IPS DF 6.9 (cell line): Measurements from ENCODE around the gene GPR89B.
"Not testable (repeated sequence)": the region's sequence is repeated elsewhere in the genome, so short reads cannot be mapped to it uniquely, and the experiment has no call there.

Experiments used
- DNase-seq: peaks from one replicate; pipeline ENCODE4 v3.0.0-alpha.2; 2013; ENCODE audit warnings: low read depth, low spot score
- H3K27ac ChIP-seq: one replicate; pipeline ENCODE4 v1.5.1; 2013; ENCODE audit warnings: low read length, control low read depth
- H3K27me3 ChIP-seq: 2 replicates; pipeline ENCODE4 v1.6.1; 2013; ENCODE audit warnings: mild to moderate bottlenecking, low read length; ENCODE audit not compliant: control insufficient read depth, insufficient read depth
- H3K36me3 ChIP-seq: 2 replicates; pipeline ENCODE4 v1.6.1; 2013; ENCODE audit warnings: low read length; ENCODE audit not compliant: control insufficient read depth, insufficient read depth
- H3K4me1 ChIP-seq: 2 replicates; pipeline ENCODE4 v1.6.1; 2013; ENCODE audit warnings: low read length; ENCODE audit not compliant: control insufficient read depth, insufficient read depth
- H3K4me3 ChIP-seq: 2 replicates; pipeline ENCODE4 v1.5.1; 2013; ENCODE audit warnings: mild to moderate bottlenecking, low read length
- H3K9me3 ChIP-seq: 2 replicates; pipeline ENCODE4 v1.6.1; 2013; ENCODE audit warnings: low read length, inconsistent platforms; ENCODE audit not compliant: control insufficient read depth, insufficient read depth
- WGBS: extraction: QIAGEN DNeasy Blood & Tissue Kit; methylation state at CpG from one replicate; pipeline ENCODE4 v1.1.7; 2013; ENCODE audit warnings: mixed read lengths, missing lambda C conversion rate; ENCODE audit not compliant: insufficient read length, insufficient coverage; 5-methylcytosine and 5-hydroxymethylcytosine counted together

GPR89B gene

DNA sequence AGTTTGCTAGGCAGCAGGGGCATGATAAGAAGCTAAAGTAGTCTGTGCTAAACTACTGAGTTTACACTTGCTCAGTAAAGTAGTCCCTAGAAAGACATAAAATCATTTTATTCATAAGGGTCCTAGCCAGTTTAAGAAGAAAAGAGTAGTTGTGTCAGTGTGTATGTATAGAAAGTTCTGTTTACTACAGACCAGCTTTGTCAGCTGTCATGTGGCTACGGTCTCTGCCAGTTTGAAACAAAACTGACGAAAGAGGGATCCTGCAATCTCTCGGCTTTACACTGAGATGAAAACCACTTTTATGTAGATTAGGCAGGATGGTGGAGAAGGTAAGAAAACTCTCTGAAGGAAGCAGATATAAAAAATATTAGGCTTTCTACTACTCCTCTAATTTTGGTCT lies 7.1 kb downstream of the GPR89B start:
- WGBS = no CpG with 5 or more reads among the region's 3 CpGs
- H3K27ac ChIP-seq, H3K9me3 ChIP-seq, DNase-seq, H3K27me3 ChIP-seq, H3K4me3 ChIP-seq, H3K36me3 ChIP-seq, H3K4me1 ChIP-seq: not testable (repeated sequence)

DNA sequence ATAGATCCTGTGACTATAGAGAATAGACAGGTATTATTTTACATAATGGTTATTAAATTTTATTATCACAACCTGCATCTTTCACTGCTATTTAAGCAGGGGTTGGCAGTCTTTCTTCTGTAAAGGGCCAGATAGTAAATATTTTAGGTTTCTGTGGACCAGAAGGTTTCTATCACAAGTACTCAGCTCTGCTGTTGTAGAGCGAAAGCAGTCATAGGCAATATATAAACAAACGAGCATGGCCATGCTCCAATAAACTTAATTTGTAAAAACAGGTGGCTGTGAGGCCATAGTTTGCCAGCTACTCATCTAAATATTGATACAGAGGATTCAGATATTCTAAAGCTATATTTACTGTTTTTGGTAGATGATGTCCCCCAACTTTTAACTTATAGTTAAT lies 12.2 kb downstream of the GPR89B start:
- not testable (repeated sequence) for DNase-seq, H3K9me3 ChIP-seq, H3K4me1 ChIP-seq, H3K27ac ChIP-seq, H3K36me3 ChIP-seq, H3K27me3 ChIP-seq, H3K4me3 ChIP-seq
- WGBS = no CpG with 5 or more reads among the region's 2 CpGs

DNA sequence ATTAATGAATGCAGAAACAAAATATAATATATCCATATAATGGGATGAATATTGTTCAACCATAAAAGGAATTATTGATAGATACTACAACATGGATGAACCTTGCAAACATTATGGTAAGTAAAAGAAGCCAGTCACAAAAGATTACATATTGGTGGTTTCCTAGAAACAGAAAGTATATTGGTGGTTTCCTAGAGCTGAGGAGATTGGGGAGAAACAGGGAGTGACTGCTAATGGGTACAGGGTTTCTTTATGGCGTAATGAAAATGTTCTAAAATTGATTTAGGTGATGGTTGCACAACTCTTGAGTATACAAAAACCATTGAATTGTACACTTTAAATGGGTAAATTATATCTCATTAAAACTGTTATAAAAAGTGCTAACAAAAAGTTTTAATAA lies 14.3 kb downstream of the GPR89B start:
- H3K27ac ChIP-seq, H3K4me1 ChIP-seq, H3K4me3 ChIP-seq, DNase-seq, H3K36me3 ChIP-seq, H3K9me3 ChIP-seq, H3K27me3 ChIP-seq: not testable (repeated sequence)
- WGBS = no CpG with 5 or more reads among the region's 1 CpG

DNA sequence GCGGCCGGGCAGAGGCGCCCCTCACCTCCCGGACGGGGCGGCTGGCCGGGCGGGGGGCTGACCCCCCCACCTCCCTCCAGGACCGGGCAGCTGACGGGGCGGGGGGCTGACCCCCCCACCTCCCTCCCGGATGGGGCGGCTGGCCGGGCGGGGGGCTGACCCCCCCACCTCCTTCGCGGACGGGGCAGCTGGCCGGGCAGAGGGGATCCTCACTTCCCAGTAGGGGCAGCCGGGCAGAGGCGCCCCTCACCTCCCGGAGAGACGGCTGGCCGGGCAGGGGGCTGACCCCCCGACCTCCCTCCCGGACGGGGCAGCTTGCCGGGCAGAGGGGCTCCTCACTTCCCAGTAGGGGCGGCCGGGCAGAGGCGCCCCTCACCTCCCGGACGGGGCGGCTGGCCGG lies 21.3 kb downstream of the GPR89B start:
- DNase-seq, H3K36me3 ChIP-seq, H3K9me3 ChIP-seq, H3K4me1 ChIP-seq, H3K27ac ChIP-seq, H3K4me3 ChIP-seq, H3K27me3 ChIP-seq: not testable (repeated sequence)
- WGBS = no CpG with 5 or more reads among the region's 35 CpGs

DNA sequence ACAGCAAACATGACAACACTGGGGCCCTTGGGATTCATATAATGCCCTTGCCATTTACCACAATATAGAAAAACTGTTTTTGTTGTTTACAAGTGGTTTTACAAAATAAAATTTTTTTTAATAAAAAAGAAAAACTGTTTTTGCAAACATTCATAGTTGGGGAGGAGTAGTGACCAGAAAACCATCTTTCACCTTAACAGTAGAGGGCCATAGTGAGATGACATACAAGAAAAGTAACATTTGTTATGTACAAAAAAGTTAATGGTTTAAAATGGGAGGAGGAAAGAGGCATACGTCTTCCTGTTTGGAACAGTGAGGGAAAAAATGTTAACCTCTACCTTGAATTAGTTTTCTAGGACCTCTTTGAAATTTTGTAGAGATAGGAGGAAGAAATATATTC lies 30.7 kb downstream of the GPR89B start:
- H3K4me1 ChIP-seq, H3K27ac ChIP-seq, DNase-seq, H3K4me3 ChIP-seq, H3K36me3 ChIP-seq, H3K27me3 ChIP-seq, H3K9me3 ChIP-seq: not testable (repeated sequence)
- no CpG with 5 or more reads among the region's 1 CpG for WGBS

DNA sequence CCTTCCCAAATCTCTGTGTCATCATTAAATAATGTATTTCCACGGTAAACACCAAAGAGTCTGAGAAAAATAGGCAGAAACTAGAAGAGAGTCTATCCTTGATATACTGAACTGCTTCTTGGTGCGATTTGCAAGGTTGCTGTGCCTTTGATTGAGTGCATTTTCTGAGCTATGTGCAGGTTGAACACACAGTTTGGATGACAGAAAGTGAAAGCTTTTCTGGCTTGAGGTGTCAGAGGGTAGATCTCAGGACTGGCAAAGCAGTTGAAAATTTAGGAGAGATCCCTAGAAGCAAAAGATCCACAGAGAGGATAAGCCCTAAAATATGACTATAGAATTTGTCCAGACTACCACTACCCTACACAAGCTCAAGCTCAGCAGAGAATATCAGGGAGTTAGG lies 31.5 kb downstream of the GPR89B start:
- not testable (repeated sequence) for H3K4me3 ChIP-seq, H3K27ac ChIP-seq, DNase-seq, H3K27me3 ChIP-seq, H3K36me3 ChIP-seq, H3K9me3 ChIP-seq, H3K4me1 ChIP-seq
- WGBS = no CpG with 5 or more reads among the region's 2 CpGs

DNA sequence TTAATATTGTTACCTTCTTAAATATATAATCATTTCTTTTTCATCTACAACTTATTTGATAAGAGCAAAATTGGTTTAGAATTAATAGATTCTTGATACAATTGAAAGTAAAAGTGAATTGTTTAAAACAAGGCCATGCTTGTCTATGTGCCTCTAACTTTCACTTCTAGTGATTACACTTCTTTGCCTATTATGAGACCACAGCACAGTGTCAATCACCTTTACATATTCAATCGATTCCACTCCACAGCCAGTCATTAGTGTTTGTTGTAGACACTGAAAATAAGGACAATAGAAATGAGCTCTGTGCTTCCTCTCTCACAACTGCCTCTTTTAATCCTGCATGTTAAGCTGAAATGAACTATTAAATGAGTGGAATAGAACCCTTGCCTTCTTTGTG lies 36.4 kb downstream of the GPR89B start:
- not testable (repeated sequence) for H3K27ac ChIP-seq, H3K36me3 ChIP-seq, DNase-seq, H3K4me3 ChIP-seq, H3K27me3 ChIP-seq, H3K4me1 ChIP-seq, H3K9me3 ChIP-seq
- WGBS = no CpG with 5 or more reads among the region's 1 CpG

DNA sequence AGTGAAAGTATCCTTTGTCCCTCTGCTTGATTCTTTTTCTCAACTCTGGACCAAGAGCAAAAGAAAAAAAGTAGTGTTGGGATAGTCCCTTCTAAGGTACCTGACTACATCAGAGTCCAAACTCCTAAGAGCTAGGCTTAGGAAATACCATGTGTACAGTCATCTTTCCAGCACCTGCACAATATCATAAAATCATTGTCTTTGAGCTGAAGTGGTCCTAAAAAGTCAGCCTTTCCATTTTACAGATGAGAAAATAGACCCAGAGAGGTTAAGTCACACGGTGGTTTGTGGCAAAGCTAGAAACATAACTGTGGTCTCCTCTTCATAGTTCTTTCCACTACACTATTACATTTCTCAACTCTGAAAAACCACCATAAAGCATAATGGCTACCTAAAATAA lies 38.4 kb downstream of the GPR89B start:
- not testable (repeated sequence) for DNase-seq, H3K4me1 ChIP-seq, H3K27ac ChIP-seq, H3K4me3 ChIP-seq, H3K36me3 ChIP-seq, H3K27me3 ChIP-seq, H3K9me3 ChIP-seq
- no CpG with 5 or more reads among the region's 1 CpG for WGBS

DNA sequence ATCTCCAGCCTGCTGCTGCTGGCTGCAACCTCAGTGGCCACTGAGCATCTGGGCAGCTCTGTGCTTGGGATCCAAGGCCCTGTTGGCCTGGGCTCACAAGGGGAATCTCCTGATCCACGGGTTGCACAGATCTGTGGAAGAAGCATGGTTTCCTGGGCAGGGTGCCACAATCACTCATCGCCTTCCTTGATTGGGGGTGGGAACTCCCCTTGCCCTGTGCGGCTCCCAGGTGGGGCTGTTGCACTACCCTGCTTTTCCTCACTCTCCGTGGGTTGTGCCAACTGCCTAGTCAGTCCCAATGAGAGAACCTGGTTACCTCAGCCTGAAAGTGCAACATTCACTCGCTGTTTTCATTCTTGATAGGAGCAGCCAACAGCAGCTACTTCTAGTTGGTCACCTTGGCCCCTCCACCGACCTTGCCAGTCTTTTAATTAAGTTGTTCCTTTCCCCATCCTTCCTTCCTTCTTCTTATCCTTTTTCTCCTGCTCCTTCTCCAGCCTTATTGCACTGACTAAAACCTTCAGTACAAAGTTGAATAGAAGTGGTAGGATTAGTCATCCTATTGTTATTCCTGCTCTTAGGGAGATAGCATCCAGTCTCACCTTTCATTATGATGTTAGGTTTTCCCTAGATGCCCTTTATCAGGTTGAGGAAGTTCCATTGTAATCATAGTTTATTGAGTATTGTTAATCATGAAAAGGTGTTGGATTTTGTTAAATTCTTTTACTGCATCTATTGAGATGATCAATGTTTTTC lies 50.9 kb downstream of the GPR89B start:
- not testable (repeated sequence) for H3K27me3 ChIP-seq, DNase-seq, H3K36me3 ChIP-seq, H3K4me1 ChIP-seq, H3K27ac ChIP-seq, H3K9me3 ChIP-seq, H3K4me3 ChIP-seq
- WGBS = no CpG with 5 or more reads among the region's 6 CpGs

DNA sequence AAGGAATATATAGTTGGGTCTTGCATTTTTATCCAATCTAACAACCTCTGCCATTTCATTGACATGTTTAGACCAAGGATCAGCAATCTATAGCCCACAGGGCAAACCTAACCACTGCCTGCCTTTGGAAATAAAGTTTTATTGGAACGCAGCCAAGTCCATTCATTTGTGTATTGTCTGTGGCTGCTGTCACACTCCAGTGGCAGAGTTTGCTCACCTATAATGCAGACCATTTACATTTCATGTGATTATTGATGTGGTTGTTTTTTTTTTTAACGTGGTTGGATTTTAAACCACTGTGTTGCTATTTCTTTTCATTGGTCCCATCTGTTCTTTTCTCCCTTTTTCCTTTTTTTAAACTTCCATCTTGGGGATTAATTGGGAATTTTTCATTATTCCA lies 57.2 kb downstream of the GPR89B start:
- H3K4me1 ChIP-seq, H3K27me3 ChIP-seq, H3K9me3 ChIP-seq, H3K36me3 ChIP-seq, H3K27ac ChIP-seq, H3K4me3 ChIP-seq, DNase-seq: not testable (repeated sequence)
- no CpG with 5 or more reads among the region's 2 CpGs for WGBS

DNA sequence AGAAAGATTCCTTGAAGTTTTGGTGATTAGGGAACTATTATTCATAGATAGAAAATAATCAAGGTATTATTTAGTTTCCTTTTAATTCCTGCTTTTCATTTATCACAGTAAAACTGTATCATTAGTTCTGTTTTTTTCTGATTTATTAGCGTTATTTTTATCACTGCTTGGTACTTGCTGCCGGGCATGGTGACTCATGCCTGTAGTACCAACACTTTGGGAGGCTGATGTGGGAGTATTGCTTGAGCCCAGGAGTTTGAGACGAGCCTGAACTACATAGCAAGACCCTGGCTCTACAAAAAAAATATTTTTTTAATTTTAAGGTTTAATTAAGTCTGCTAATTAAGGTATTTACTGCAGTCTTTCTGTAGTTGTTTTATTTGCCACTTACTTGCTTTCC lies 59.7 kb downstream of the GPR89B start:
- not testable (repeated sequence) for H3K9me3 ChIP-seq, H3K36me3 ChIP-seq, H3K27ac ChIP-seq, H3K4me3 ChIP-seq, DNase-seq, H3K4me1 ChIP-seq, H3K27me3 ChIP-seq
- WGBS = no CpG with 5 or more reads among the region's 3 CpGs
